ENCODE measurements around the gene GJA10. TPM values are rescaled to one million over a fixed set of nuclear protein-coding genes. Genes with fewer than 3 reads are reported as not detected.
A peak's percentile ranks its signal among the peaks of the same experiment; 100 is the strongest.

The GJA10 gene
- polyA plus RNA-seq, 3 donors = not detected

DNA sequence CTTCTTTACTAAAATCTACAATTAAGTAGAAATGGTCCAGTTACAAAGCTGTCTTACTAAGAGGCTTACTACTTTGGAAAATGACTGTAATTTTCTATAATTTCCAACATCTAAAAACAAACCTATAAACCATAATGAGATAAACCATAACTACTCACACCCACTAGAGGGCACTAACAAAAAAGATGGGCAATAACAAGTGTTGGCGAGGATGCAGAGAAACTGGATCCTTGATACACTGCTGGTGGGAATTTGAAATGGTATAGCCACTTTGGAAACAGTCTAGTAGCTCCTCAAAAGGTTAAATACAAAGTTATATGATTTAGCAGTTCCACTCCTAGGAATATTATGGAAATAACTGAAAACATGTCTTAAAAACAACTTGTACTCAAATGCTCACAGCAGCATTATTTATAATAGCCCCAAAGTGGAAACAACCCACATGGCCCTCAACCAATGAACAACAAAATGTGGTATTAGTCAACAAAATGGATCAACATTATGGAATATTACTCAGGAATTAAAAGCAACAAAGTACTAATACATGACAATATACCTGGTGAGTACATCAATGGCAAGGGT lies 50.6 kb downstream of the GJA10 start:
- no peaks in the 10 kb centered on the region for H3K36me3 ChIP-seq (replicated peaks in 1 of 2; ENCODE audit: control insufficient read depth in 1 of 2, insufficient read depth in 2 of 2, low read length in 2 of 2)
- H3K27ac ChIP-seq (ENCODE audit: low read depth in 1 of 2, low read length in 2 of 2) = no peak overlapping the region
- H3K9ac ChIP-seq (ENCODE audit: insufficient read depth, low read length, poor library complexity, severe bottlenecking) = no peak overlapping the region
- no peaks in the 10 kb centered on the region for H3K9me3 ChIP-seq (replicated peaks in 1 of 2; ENCODE audit: control insufficient read depth in 1 of 2, insufficient read depth in 1 of 2, low read length in 2 of 2)
- Mint-ChIP-seq H3K36me3 (no peaks in the 10 kb centered on the region), H3K27ac (no peak overlapping the region), H3K27me3 (ENCODE audit: low read depth in 3 of 3) (peaks cover 0 to 3% (median 0%) of the 10 kb centered on the region in 3 donors), H3K9me3 (no peaks in the 10 kb centered on the region), H3K4me1 (peaks cover 3% of the 10 kb centered on the region), H3K4me3 (no peak overlapping the region)
- H3K4me2 ChIP-seq (replicated peaks; ENCODE audit: extremely low read depth, low read length, poor library complexity, severe bottlenecking) = no peak overlapping the region
- H3K4me1 ChIP-seq (ENCODE audit: control insufficient read depth in 1 of 2, insufficient read depth in 2 of 2, low read length in 2 of 2) = no peaks in the 10 kb centered on the region
- intact Hi-C loops (cut with micrococcal nuclease) = loop anchor here (5.0 kb wide), 3 partner anchors 232 to 532 kb away; no protein-coding TSS in a partner anchor
- H2AFZ ChIP-seq (ENCODE audit: insufficient read depth, low read depth, low read length, poor library complexity, severe bottlenecking) = no peak overlapping the region
- WGBS (ENCODE audit: insufficient coverage) = no CpG with 5 or more reads among the region's 1 CpG
- TF ChIP-seq, protein P1, sequence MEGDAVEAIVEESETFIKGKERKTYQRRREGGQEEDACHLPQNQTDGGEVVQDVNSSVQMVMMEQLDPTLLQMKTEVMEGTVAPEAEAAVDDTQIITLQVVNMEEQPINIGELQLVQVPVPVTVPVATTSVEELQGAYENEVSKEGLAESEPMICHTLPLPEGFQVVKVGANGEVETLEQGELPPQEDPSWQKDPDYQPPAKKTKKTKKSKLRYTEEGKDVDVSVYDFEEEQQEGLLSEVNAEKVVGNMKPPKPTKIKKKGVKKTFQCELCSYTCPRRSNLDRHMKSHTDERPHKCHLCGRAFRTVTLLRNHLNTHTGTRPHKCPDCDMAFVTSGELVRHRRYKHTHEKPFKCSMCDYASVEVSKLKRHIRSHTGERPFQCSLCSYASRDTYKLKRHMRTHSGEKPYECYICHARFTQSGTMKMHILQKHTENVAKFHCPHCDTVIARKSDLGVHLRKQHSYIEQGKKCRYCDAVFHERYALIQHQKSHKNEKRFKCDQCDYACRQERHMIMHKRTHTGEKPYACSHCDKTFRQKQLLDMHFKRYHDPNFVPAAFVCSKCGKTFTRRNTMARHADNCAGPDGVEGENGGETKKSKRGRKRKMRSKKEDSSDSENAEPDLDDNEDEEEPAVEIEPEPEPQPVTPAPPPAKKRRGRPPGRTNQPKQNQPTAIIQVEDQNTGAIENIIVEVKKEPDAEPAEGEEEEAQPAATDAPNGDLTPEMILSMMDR (IDR thresholded peaks at IDR 0.05) = peak; percentile 79
- H3K79me2 ChIP-seq (ENCODE audit: insufficient read depth, low read length) = no peaks in the 10 kb centered on the region
- no peaks in the 10 kb centered on the region for H3K27me3 ChIP-seq (ENCODE audit: control insufficient read depth in 2 of 2, insufficient read depth in 2 of 2, low read length in 2 of 2)
- no peak overlapping the region for H3K4me3 ChIP-seq (replicated peaks in 1 of 3; ENCODE audit: low read depth in 2 of 3, low read length in 3 of 3)
- DNase-seq = peak in 1 of 3 donors; percentile 26
- no peaks in the 10 kb centered on the region for H4K20me1 ChIP-seq (ENCODE audit: insufficient read depth, low read length)

Small RNA genes within 50 kb of the gene (small RNA-seq; reads per million reads assigned to genes)
- not detected for gene RF00019 (ENCODE audit: insufficient read length, low read depth)

Other genes starting within 250 kb of the GJA10 start
- 1 to 10 TPM in 2 of 3 donors, under 1 TPM in 1; 0.61 to 6.6 (median 1.8) TPM for gene MDN1, start 74.7 kb upstream of the GJA10 start, polyA plus RNA-seq
- gene CASP8AP2, start 64.6 kb upstream of the GJA10 start, polyA plus RNA-seq = 10 to 100 TPM in 1 of 3 donors, 1 to 10 TPM in 2; 3.5 to 10.5 (median 7.4) TPM